ENCODE results near the gene LRRC40.

The LRRC40 gene

DNA sequence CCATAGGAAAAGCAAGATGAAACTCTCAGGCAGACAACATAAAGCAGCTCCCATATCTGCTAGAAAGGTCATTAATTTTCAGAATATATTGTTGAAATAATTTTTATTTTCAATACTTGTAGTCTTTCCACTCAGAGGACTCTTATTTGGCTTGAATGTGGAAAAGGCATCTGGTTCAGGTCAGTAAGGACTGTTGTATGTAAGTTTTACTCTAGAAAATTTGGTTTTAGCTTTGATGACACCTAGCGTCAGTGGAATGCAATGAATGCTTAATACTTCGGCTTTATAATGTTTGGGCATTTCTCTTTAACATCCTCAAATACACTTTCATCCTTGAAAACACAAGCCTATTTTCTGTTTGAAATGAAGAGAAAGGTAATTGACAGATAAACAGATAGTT is 63.3 kb downstream of the LRRC40 start:
- TF ChIP-seq, protein P1, sequence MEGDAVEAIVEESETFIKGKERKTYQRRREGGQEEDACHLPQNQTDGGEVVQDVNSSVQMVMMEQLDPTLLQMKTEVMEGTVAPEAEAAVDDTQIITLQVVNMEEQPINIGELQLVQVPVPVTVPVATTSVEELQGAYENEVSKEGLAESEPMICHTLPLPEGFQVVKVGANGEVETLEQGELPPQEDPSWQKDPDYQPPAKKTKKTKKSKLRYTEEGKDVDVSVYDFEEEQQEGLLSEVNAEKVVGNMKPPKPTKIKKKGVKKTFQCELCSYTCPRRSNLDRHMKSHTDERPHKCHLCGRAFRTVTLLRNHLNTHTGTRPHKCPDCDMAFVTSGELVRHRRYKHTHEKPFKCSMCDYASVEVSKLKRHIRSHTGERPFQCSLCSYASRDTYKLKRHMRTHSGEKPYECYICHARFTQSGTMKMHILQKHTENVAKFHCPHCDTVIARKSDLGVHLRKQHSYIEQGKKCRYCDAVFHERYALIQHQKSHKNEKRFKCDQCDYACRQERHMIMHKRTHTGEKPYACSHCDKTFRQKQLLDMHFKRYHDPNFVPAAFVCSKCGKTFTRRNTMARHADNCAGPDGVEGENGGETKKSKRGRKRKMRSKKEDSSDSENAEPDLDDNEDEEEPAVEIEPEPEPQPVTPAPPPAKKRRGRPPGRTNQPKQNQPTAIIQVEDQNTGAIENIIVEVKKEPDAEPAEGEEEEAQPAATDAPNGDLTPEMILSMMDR (IDR thresholded peaks at IDR 0.05; ENCODE audit: unreplicated experiment in 3 of 3) = peak; percentile 18 to 28 (median 18)
- Mint-ChIP-seq H3K27ac (peak overlapping the region in 2 of 3 experiments; percentile 77 to 79), H3K36me3 (ENCODE audit: low read depth) (peaks cover 2% of the 10 kb centered on the region), H3K4me1 (peaks cover 40% of the 10 kb centered on the region), H3K27me3 (ENCODE audit: low read depth) (no peaks in the 10 kb centered on the region), H3K4me3 (no peak overlapping the region), H3K9me3 (no peaks in the 10 kb centered on the region)

DNA sequence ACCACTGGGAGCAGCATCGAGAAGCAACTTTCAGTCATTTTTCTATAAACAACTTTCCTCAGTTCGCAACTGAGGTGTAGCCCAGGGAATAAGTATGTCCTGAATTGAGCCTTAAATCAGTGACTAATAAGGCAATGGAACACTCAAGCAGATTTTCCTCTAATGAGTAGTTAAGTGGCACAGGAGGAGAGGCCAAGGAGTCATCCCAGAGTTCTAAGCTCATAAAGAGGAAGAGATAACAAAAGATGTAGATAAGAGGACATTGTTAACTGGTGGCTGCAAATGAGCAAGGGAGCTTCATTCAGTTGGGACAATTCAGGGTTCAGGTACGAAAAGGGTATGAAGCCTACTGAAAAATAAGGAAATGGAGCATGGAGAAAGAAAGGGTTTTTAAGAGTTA is 64.5 kb downstream of the LRRC40 start:
- Mint-ChIP-seq H3K27ac (peak overlapping the region; percentile 9 to 77 (median 66)), H3K4me3 (no peak overlapping the region), H3K4me1 (peaks cover 40% of the 10 kb centered on the region), H3K36me3 (ENCODE audit: low read depth) (no peaks in the 10 kb centered on the region), H3K27me3 (ENCODE audit: low read depth) (no peaks in the 10 kb centered on the region), H3K9me3 (no peaks in the 10 kb centered on the region)
- TF ChIP-seq, protein P1 (IDR thresholded peaks at IDR 0.05; ENCODE audit: unreplicated experiment in 3 of 3) = no peak

DNA sequence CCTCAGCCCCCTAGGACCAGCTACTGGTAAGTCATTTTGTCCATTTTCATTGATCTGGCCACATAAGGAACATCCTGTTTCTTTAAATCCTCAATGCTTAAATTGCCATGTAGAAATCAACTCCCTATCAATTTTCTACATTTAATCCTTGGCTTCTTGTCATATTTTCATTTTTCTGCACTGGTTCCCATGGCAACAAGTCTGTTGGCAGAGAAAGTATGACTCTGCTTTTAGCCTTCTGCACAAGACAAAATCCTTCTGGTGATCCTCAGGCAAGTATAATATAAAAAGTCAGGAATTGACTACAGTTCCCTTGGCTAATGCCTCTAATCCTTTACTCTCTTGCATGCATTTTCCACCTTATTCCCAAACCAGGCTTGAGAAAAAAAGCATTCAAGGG is 65.0 kb downstream of the LRRC40 start:
- Mint-ChIP-seq H3K27ac (peak overlapping the region; percentile 9 to 77 (median 66)), H3K27me3 (ENCODE audit: low read depth) (no peaks in the 10 kb centered on the region), H3K4me1 (peaks cover 40% of the 10 kb centered on the region), H3K4me3 (peak overlapping the region in 1 of 3 experiments; percentile 1), H3K9me3 (no peaks in the 10 kb centered on the region), H3K36me3 (ENCODE audit: low read depth) (no peaks in the 10 kb centered on the region)
- TF ChIP-seq, protein P1 (IDR thresholded peaks at IDR 0.05; ENCODE audit: unreplicated experiment in 3 of 3) = no peak

DNA sequence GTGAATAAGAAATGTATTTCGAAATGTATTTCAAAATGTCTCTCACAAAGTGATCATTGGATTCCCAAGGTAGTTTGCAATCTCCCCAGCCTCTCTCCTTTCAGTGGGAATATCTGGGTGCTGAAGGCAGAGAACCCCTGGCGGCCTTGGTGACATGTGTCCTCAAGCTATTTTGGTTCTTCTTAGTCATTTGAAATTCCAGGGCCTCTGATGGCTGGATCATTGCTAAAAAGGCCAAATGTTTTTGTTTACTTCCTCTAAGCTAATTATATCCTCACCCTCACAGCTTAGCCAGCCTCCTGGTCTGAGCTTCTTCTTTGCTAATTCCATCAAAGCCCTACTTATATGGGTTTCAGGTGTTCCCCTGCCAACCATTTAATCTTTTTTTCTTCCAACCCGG is 71.2 kb downstream of the LRRC40 start:
- no peak overlapping the region for H3K4me3 Mint-ChIP-seq
- no peaks in the 10 kb centered on the region for H3K9me3 Mint-ChIP-seq
- TF ChIP-seq, protein P1 (IDR thresholded peaks at IDR 0.05; ENCODE audit: unreplicated experiment in 3 of 3) = no peak
- H3K4me1 Mint-ChIP-seq = peaks cover 15% of the 10 kb centered on the region
- no peak overlapping the region for H3K27ac Mint-ChIP-seq
- H3K36me3 Mint-ChIP-seq (ENCODE audit: low read depth) = no peaks in the 10 kb centered on the region
- H3K27me3 Mint-ChIP-seq (ENCODE audit: low read depth) = no peaks in the 10 kb centered on the region

DNA sequence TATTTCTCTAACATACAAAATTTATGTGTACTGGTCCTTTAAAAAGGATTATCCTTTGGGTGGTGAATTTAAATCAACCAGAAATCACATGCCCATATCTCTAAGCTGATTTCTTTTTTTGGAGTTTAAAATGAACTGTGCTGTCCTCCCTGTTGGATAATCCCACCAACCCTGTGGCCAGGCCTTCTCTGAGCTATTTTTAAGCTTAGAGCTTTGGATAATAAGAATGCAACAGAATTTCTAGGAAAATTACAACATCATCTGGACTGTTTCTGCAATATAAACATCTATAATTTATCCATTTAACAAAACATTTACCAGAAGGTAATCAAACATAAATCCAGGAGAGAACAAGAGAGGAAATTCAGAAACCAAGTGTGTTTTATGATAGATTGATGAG is 88.3 kb downstream of the LRRC40 start:
- H3K27ac Mint-ChIP-seq = peak overlapping the region in 1 of 3 experiments; percentile 24
- peaks cover 6% of the 10 kb centered on the region for H3K4me1 Mint-ChIP-seq
- TF ChIP-seq, protein P1 (IDR thresholded peaks at IDR 0.05; ENCODE audit: unreplicated experiment in 3 of 3) = no peak
- peaks cover 3% of the 10 kb centered on the region for H3K27me3 Mint-ChIP-seq (ENCODE audit: low read depth)
- H3K9me3 Mint-ChIP-seq = no peaks in the 10 kb centered on the region
- H3K4me3 Mint-ChIP-seq = no peak overlapping the region
- no peaks in the 10 kb centered on the region for H3K36me3 Mint-ChIP-seq (ENCODE audit: low read depth)

DNA sequence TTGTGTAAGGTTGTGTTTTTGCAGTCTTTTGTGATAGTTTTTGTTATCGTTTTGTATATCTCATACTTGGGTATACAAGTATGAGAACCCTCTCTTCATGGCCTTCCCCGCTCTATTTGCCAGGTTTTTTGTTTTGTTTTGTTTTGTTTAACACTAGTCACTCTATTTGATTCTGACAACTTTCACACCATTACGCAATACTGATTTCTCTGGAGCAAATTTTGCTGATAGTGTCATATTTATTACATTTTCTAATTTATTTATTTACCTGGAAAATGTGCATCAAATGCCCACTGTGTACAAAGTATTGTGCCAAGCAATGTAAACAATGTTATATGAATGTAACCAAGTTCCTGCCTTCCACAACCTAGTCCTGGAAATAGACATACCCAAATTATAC is 90.1 kb downstream of the LRRC40 start:
- Mint-ChIP-seq H3K27me3 (ENCODE audit: low read depth) (peaks cover 3% of the 10 kb centered on the region), H3K36me3 (ENCODE audit: low read depth) (no peaks in the 10 kb centered on the region), H3K4me1 (peaks cover 6% of the 10 kb centered on the region), H3K4me3 (no peak overlapping the region), H3K27ac (no peak overlapping the region), H3K9me3 (no peaks in the 10 kb centered on the region)
- TF ChIP-seq, protein P1 (IDR thresholded peaks at IDR 0.05; ENCODE audit: unreplicated experiment in 3 of 3) = no peak
